ENCODE data around the gene TOP3B. TPM values are rescaled to one million over a fixed set of nuclear protein-coding genes. Genes with fewer than 3 reads are reported as not detected.

Gene TOP3B
- total RNA-seq, 4 donors from 2014 or later: 24.7 to 39.3 (median 29.3) TPM

DNA sequence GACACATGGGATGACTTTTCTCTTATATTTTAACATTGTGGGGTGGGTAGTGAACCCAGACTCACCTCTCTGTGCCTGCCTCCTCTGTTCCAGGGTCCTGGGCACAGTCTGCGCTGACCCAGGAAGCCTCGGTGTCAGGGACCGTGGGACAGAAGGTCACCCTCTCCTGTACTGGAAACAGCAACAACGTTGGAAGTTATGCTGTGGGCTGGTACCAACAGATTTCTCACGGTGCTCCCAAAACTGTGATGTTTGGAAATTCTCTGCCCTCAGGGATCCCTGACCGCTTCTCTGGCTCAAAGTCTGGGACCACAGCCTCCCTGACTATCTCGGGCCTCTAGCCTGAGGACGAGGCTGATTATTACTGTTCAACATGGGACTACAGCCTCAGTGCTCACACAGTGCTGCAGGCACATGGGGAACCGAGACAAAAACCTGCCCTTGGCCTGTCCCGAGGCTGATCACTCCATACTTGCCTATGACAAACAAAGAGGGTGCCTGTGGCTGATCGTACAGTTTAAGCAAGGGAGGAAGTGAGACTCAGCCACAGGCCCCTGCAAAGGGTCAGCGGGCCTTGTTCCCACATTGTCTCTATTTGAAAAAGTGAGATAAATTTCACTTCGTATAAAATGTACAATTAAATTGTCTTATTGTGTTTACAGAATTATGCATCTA lies 43.7 kb upstream of the TOP3B start:
- TF ChIP-seq POLR2A (IDR thresholded peaks at IDR 0.05): no peak
- TF ChIP-seq, protein P1, sequence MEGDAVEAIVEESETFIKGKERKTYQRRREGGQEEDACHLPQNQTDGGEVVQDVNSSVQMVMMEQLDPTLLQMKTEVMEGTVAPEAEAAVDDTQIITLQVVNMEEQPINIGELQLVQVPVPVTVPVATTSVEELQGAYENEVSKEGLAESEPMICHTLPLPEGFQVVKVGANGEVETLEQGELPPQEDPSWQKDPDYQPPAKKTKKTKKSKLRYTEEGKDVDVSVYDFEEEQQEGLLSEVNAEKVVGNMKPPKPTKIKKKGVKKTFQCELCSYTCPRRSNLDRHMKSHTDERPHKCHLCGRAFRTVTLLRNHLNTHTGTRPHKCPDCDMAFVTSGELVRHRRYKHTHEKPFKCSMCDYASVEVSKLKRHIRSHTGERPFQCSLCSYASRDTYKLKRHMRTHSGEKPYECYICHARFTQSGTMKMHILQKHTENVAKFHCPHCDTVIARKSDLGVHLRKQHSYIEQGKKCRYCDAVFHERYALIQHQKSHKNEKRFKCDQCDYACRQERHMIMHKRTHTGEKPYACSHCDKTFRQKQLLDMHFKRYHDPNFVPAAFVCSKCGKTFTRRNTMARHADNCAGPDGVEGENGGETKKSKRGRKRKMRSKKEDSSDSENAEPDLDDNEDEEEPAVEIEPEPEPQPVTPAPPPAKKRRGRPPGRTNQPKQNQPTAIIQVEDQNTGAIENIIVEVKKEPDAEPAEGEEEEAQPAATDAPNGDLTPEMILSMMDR (IDR thresholded peaks at IDR 0.05): no peak
- H3K4me3 ChIP-seq (replicated peaks in 1 of 3): no peak overlapping the region
- no peak for DNase-seq
- H3K27me3 ChIP-seq: no peaks in the 10 kb centered on the region
- intact Hi-C loops (cut with DNase I): no loop called here
- WGBS, 2 donors: 73 to 78% methylated on average over 11 to 13 of the region's 13 CpGs
- H3K27ac ChIP-seq: no peak overlapping the region
- H3K36me3 ChIP-seq: no peaks in the 10 kb centered on the region
- no peaks in the 10 kb centered on the region for H3K9me3 ChIP-seq
- no peaks in the 10 kb centered on the region for H3K4me1 ChIP-seq

GRCh38 chr22:22025320-22026156 lies 43.0 kb upstream of the TOP3B start:
- H3K27ac ChIP-seq: no peak overlapping the region
- no peaks in the 10 kb centered on the region for H3K27me3 ChIP-seq
- 86 to 92% methylated on average over 7 of the region's 7 CpGs for whole genome bisulfite sequencing, 2 donors
- H3K4me3 ChIP-seq (replicated peaks in 1 of 3): no peak overlapping the region
- no peaks in the 10 kb centered on the region for H3K36me3 ChIP-seq
- TF ChIP-seq POLR2A (IDR thresholded peaks at IDR 0.05): no peak
- TF ChIP-seq, protein P1 (IDR thresholded peaks at IDR 0.05): no peak
- no peaks in the 10 kb centered on the region for H3K4me1 ChIP-seq
- intact Hi-C loops (cut with DNase I): no loop called here
- H3K9me3 ChIP-seq: no peaks in the 10 kb centered on the region
- DNase-seq: no peak

DNA sequence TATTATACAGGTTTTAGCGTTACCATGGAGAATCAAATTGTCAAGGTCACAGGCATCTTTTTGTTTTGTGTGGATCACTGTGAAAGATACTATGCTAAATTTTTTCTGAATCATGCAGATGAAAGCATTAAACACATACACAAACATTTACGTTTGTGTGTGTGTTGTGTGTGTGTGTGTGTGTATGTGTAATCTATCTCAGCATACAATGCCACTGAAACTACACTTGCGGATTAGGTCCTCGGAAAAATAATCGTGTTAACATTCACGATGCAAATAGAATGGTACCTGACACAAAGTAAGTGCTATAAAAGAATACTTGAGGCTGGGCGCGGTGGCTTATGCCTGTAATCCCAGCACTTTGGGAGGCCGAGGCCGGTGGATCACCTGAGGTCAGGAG lies 41.9 kb upstream of the TOP3B start:
- DNase-seq: no peak
- WGBS, 2 donors: 93 to 96% methylated on average over 10 of the region's 10 CpGs
- Histone ChIP-seq H3K4me3 (replicated peaks in 1 of 3) (no peak overlapping the region), H3K36me3 (no peaks in the 10 kb centered on the region), H3K4me1 (no peaks in the 10 kb centered on the region), H3K27me3 (no peaks in the 10 kb centered on the region), H3K9me3 (no peaks in the 10 kb centered on the region), H3K27ac (no peak overlapping the region)
- no peak for TF ChIP-seq POLR2A (IDR thresholded peaks at IDR 0.05)
- TF ChIP-seq, protein P1 (IDR thresholded peaks at IDR 0.05): no peak
- intact Hi-C loops (cut with DNase I): no loop called here

- H3K9me3 ChIP-seq: no peaks in the 10 kb centered on the region
- no peaks in the 10 kb centered on the region for H3K36me3 ChIP-seq
- DNase-seq: no peak
- H3K27me3 ChIP-seq: no peaks in the 10 kb centered on the region
- intact Hi-C loops (cut with DNase I): no loop called here
- H3K4me3 ChIP-seq (replicated peaks in 1 of 3): no peak overlapping the region
- 90 to 94% methylated on average over 4 of the region's 4 CpGs for WGBS, 2 donors
- TF ChIP-seq POLR2A (IDR thresholded peaks at IDR 0.05): no peak
- no peak overlapping the region for H3K27ac ChIP-seq
- no peaks in the 10 kb centered on the region for H3K4me1 ChIP-seq
Observed at GRCh38 chr22:22023581-22024137, 41.1 kb upstream of the TOP3B start.

DNA sequence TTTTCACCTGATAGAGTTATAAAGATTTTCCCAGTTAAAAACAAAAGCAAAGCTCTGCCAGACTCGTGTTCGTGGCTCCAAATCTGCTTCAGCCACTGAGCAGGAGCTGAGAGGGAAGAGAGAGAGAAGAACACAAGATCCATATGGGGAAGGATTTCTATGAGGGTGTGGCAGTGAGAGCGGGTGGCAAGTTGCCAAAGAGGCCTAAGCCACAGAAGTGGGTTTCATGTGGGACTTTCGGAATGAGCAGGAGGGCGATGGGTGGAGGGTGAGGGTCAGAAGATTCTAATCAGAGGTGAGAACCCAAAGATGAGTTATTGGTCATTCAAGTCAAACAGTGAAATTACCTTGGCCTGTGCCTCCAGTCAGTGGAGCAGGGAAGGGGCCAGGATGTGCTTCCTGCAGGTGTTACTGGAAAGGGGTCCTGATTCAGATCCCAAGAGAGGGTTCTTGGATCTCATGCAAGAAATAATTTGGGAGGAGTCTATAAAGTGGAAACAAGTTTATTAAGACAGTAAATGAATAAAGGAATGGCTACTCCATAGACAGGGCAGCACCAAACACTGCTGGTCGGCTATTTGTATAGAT lies 40.5 kb upstream of the TOP3B start:
- intact Hi-C loops (cut with DNase I): no loop called here
- no peaks in the 10 kb centered on the region for H3K27me3 ChIP-seq
- H3K4me1 ChIP-seq: no peaks in the 10 kb centered on the region
- H3K9me3 ChIP-seq: no peaks in the 10 kb centered on the region
- no peak overlapping the region for H3K4me3 ChIP-seq (replicated peaks in 1 of 3)
- WGBS, 2 donors: 71 to 77% methylated on average over 6 of the region's 6 CpGs
- DNase-seq: no peak
- H3K36me3 ChIP-seq: no peaks in the 10 kb centered on the region
- TF ChIP-seq POLR2A (IDR thresholded peaks at IDR 0.05): no peak
- TF ChIP-seq, protein P1 (IDR thresholded peaks at IDR 0.05): no peak
- no peak overlapping the region for H3K27ac ChIP-seq
